ENCODE data around the gene MPP4.

MPP4 gene, protein sequence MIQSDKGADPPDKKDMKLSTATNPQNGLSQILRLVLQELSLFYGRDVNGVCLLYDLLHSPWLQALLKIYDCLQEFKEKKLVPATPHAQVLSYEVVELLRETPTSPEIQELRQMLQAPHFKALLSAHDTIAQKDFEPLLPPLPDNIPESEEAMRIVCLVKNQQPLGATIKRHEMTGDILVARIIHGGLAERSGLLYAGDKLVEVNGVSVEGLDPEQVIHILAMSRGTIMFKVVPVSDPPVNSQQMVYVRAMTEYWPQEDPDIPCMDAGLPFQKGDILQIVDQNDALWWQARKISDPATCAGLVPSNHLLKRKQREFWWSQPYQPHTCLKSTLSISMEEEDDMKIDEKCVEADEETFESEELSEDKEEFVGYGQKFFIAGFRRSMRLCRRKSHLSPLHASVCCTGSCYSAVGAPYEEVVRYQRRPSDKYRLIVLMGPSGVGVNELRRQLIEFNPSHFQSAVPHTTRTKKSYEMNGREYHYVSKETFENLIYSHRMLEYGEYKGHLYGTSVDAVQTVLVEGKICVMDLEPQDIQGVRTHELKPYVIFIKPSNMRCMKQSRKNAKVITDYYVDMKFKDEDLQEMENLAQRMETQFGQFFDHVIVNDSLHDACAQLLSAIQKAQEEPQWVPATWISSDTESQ

DNA sequence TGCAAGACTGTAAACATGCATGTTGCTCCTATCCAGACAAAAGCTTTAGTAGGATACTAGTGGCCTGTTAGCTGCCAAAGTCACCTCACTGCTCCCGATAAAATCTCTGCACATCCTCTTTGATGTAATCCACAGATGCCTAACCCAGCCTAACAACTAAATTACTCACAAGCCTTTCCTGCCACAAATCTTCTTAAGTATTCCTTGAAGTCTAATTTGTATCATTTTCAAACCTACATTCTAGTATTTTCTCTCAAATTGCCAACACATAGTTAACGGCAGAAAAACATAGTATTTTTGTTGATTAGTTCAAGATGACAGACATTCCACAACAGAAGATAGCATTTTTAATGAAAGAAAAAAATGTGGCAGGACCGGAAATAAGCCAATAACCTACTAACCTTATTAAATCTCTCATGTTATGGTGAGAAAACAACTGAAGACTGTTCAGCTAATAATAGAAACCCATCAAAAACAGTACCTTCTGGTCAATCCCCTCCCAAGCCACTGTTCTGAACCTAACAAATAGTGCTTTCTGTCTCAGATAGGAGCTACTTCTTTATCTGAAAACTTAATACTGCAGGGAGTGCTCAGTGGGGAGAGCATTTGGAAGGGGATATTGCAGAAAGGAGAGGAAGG lies at the start of gene MPP4:
MPP4 (minus strand) TSS at position 57 of the 639 bp plus-strand sequence. CDS start 4,690 bp downstream, outside the sequence.
- no peak for DNase-seq (ENCODE audit: extremely low read depth in 1 of 2, low read depth in 1 of 2)

GRCh38 chr2:201746551-201746950 lies 48.1 kb upstream of the MPP4 start:
- DNase-seq (ENCODE audit: extremely low read depth in 1 of 2, low read depth in 1 of 2), result no peak

DNA sequence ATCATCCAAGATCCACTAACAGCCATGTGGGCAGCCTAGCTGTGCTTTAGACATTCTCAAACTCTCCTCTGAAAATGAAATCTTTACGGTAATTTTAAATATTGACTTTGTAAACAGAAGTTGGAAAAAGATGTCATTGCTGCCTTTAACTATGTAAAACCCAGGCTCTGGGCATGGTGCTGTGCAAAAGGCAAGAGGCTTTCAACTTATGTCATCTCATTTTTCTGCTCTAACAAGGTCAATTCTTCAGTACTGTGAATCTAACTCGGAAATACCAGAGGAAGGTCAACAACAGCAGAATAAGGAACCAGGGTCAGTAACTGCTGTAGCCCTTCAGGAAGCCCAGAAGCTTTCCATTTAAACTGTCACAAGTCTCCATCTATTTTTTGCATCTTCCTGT lies 37.0 kb upstream of the MPP4 start:
- no peak for DNase-seq (ENCODE audit: extremely low read depth in 1 of 2, low read depth in 1 of 2)

DNA sequence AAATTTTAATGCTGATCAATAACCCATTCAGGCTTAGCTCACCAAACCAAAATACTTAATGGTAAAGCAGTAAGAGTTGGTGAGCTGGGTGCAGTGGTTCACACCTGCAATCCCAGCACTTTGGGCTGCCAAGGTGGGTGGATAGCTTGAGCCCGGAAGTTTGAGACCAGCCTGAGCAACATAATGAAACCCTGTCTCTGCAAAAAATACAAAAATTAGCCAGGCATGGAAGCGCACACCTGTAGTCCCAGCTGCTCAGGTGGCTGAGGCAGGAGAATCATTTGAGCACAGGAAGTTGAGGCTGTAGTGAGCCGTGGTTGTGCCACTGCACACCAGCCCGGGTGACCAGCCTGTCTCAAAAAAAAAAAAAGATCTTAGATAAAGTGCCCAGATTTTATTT lies 35.7 kb upstream of the MPP4 start:
- DNase-seq (ENCODE audit: extremely low read depth in 1 of 2, low read depth in 1 of 2), result no peak

DNA sequence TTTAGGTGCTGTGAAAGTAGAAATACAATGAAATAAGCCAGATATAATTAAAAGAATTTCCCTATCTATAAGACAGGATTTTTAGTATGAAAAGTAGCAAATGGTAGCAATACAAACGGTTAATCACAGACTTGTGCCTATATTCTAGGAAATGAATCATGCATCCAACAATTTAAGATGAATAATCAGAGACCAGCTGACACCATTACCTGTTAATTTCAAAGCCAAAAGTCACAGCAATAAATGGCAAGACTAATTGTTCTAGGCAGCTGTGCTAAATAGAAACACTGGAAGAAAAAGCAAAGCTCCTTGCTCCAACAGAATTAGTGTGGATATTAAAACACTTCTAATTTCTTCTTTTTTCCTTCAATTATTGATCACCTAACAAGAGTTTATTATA lies 35.1 kb upstream of the MPP4 start:
- DNase-seq (ENCODE audit: extremely low read depth in 1 of 2, low read depth in 1 of 2), result no peak

DNA sequence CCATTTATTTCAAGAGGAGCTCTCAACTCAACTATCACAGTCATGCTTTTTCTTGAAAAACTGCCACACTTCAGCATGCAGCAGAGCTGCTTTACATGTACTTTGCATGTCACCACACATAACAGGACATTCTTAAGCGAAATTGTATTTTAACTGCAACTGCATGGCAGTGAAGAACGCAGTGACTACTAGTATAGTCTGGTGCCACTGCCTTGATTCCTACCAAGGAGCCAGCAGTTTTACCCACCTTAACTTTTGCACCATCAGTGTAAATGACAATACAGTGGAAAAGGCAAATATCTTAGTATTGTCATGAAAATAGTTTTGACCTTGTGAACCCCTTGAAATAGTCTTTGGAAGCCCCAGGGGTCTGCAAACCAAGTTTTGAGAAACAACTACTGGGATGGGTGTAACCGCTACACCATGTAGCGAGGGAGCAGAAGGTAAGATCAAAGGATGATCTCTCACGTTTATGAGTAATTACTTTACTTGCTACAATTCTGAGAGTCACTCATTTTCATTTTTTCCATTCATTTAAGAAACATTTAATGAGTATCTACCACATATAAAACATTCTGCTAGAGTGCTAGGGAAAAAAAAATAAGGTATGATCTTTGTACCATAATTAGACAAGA lies 32.3 kb upstream of the MPP4 start:
- DNase-seq (ENCODE audit: extremely low read depth in 1 of 2, low read depth in 1 of 2), result no peak

DNA sequence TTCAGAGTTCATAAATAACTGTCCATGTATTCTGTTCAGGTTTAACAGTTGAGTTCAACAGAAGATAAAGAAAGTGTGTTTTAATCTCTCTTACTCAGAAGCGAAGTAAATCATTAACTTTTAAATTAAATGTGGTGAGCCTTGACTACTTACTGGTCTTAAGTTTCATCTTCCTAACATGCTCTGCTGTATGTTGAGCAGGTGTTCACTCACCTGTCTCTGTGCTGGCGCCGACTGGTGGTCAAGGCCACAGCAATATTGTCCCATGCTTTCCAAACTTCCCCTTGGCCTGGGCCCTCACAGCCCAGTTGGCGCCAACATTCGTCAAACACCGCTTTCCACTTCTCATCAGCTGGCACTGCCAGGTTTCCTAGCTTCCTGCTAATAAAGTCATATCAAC lies 17.0 kb upstream of the MPP4 start:
- no peak for DNase-seq (ENCODE audit: extremely low read depth in 1 of 2, low read depth in 1 of 2)

GRCh38 chr2:201712726-201713125 lies 14.3 kb upstream of the MPP4 start:
- DNase-seq (ENCODE audit: extremely low read depth in 1 of 2, low read depth in 1 of 2), result no peak

GRCh38 chr2:201709747-201710146 lies 11.3 kb upstream of the MPP4 start:
- no peak for DNase-seq (ENCODE audit: extremely low read depth in 1 of 2, low read depth in 1 of 2)

- no peak for DNase-seq (ENCODE audit: extremely low read depth in 1 of 2, low read depth in 1 of 2)
Measured at GRCh38 chr2:201709049-201709448, 10.6 kb upstream of the MPP4 start.

- DNase-seq (ENCODE audit: extremely low read depth in 1 of 2, low read depth in 1 of 2), result no peak
Measured at GRCh38 chr2:201707753-201708152, 9.3 kb upstream of the MPP4 start.

DNA sequence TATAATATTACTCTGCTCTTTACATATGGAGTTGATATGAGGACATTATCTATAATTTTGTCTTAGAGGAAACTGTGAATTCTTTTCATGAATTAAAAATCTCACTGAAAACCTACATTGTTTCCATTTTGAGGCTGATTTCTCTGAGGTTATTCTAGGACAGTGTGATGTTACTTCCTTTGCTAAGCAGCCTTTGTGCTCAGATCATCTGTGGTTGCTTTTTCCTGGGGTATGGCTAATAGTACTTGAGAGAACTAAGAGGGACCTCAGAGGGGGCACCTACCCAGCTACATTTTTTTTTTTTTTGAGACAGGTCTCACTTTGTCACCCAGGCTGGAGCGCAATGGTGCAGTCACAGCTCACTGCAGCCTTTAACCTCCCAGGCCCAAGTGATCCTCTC lies 8.7 kb upstream of the MPP4 start:
- DNase-seq (ENCODE audit: extremely low read depth in 1 of 2, low read depth in 1 of 2), result no peak

DNA sequence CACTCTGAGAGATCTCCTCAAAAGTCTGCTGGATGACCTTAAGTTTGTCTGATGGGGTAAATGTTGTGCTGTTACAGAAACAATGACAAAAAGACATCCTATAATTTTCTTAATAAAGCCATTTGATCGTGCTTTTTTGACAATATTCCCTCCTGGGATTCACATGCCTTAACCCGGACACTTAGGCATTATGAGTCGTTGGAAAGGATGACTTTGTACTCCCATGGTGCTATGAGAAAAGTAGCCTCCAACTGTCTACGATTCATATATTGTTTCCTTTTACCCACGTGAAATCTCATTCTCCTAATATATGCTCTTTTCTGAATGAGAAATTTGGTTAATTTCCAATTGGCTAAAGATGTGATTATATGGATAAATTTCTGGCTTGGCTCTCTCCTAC lies 6.1 kb upstream of the MPP4 start:
- DNase-seq (ENCODE audit: extremely low read depth in 1 of 2, low read depth in 1 of 2), result no peak

- DNase-seq (ENCODE audit: extremely low read depth in 1 of 2, low read depth in 1 of 2), result no peak
Measured at GRCh38 chr2:201701646-201702045, 3.2 kb upstream of the MPP4 start.

GRCh38 chr2:201699416-201699815 lies 972 bp upstream of the MPP4 start:
- DNase-seq (ENCODE audit: extremely low read depth in 1 of 2, low read depth in 1 of 2), result no peak

DNA sequence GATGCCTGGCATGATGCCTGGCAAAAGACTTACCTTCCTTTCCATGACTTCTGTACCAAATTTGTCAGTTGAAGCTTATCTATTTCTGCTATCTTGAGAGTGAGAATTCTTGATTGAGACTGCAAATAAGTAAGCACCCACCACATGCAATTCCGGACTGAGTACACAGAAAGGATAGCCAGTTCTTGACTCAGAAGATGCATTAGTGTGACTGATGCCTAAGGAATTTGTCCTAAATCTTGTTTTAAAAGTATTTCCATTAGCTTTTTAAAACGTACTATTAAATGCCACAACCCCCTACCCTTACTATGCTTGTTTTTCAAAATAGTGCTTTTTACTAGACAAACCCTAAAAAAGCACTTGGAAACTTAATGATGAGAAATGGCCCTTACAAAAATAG lies 545 bp downstream of the MPP4 start:
- DNase-seq (ENCODE audit: extremely low read depth in 1 of 2, low read depth in 1 of 2), result no peak

- DNase-seq (ENCODE audit: extremely low read depth in 1 of 2, low read depth in 1 of 2), result no peak
Measured at GRCh38 chr2:201696151-201696659, 2.2 kb downstream of the MPP4 start.

DNA sequence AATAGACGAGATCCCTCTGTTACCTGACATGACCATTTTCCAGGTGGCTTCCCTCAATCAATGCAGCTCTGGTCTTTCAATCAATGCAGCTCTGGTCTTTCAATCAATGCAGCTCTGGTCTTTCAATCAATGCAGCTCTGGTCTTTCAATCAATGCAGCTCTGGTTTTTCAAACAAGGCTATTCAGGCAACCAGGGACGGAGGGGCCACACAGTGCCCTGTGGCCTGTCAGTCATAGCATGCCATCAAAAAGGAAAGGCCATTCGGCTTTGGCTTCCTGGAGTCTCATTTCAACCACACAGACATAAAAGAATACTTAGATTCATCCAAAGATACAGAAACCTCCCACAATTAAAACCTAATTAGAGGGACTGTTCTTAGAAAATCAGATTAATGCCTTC lies 13.3 kb downstream of the MPP4 start:
- no peak for DNase-seq (ENCODE audit: extremely low read depth in 1 of 2, low read depth in 1 of 2)

DNA sequence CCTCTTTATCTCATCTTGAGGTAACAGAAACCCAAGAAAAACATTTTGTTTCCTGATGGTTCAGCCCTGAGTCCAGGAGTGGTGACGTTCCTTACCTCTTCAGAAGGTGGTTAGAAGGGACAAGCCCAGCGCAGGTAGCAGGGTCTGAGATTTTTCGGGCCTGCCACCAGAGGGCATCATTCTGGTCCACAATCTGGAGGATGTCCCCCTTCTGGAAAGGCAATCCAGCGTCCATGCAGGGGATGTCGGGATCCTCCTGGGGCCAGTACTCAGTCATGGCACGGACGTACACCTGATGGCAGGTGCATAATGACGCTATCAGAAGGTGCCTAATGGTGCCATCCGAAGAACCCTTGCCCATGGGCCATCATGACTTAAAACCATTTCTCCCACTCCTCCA lies 17.7 kb downstream of the MPP4 start:
- no peak for DNase-seq (ENCODE audit: extremely low read depth in 1 of 2, low read depth in 1 of 2)

GRCh38 chr2:201678401-201678800 lies 20.0 kb downstream of the MPP4 start:
- no peak for DNase-seq (ENCODE audit: extremely low read depth in 1 of 2, low read depth in 1 of 2)

- no peak for DNase-seq (ENCODE audit: extremely low read depth in 1 of 2, low read depth in 1 of 2)
Measured at GRCh38 chr2:201675454-201675853, 23.0 kb downstream of the MPP4 start.

Data from activated CD8-positive, alpha-beta memory T cell treated with anti-CD3 and anti-CD28 coated beads for 1 hour (primary cell).